Mesendoderm (in vitro differentiated cells): ENCODE measurements around the gene TTLL4.

Source experiments
- DNase-seq: peaks from one replicate; pipeline ENCODE4 v3.0.0; 2013
- H2AK5ac ChIP-seq: 2 replicates; pipeline ENCODE4 v1.6.1; 2013; ENCODE audit warnings: low read length, inconsistent platforms
- H2BK120ac ChIP-seq: 2 replicates; pipeline ENCODE4 v1.6.1; 2013; ENCODE audit warnings: low read depth, mild to moderate bottlenecking, low read length, moderate library complexity, mixed read lengths
- H2BK15ac ChIP-seq: replicated peaks from 2 replicates; pipeline ENCODE4 v1.6.1; 2013; ENCODE audit warnings: low read depth, mild to moderate bottlenecking, moderate library complexity
- H2BK5ac ChIP-seq: 2 replicates; pipeline ENCODE4 v1.6.1; 2013; ENCODE audit warnings: low read length, inconsistent platforms
- H3K18ac ChIP-seq: 2 replicates; pipeline ENCODE4 v1.6.1; 2013; ENCODE audit warnings: mild to moderate bottlenecking, low read length, mixed read lengths
- H3K23ac ChIP-seq: one replicate; pipeline ENCODE4 v1.6.1; 2013; ENCODE audit warnings: low read length
- H3K27ac ChIP-seq: 2 replicates; pipeline ENCODE4 v1.5.1; 2013; ENCODE audit warnings: low read depth, mild to moderate bottlenecking, inconsistent platforms, low read length, moderate library complexity
- H3K27me3 ChIP-seq: 2 replicates; pipeline ENCODE4 v1.6.1; 2013; ENCODE audit warnings: low read length, control low read depth, mild to moderate bottlenecking, inconsistent platforms; ENCODE audit not compliant: insufficient read depth, poor library complexity
- H3K36me3 ChIP-seq: 2 replicates; pipeline ENCODE4 v1.6.1; 2013; ENCODE audit warnings: low read length, inconsistent platforms; ENCODE audit not compliant: control insufficient read depth, insufficient read depth
- H3K4ac ChIP-seq: one replicate; pipeline ENCODE4 v1.6.1; 2013; ENCODE audit warnings: low read depth, mild to moderate bottlenecking, low read length, moderate library complexity
- H3K4me1 ChIP-seq: 2 replicates; pipeline ENCODE4 v1.6.1; 2013; ENCODE audit warnings: low read depth, low read length, inconsistent platforms; ENCODE audit not compliant: control insufficient read depth
- H3K4me2 ChIP-seq: 2 replicates; pipeline ENCODE4 v1.6.1; 2013; ENCODE audit warnings: low read length
- H3K4me3 ChIP-seq: 2 replicates; pipeline ENCODE4 v1.5.1; 2013; ENCODE audit warnings: mild to moderate bottlenecking, low read length
- H3K56ac ChIP-seq: one replicate; pipeline ENCODE4 v1.6.1; 2013; ENCODE audit warnings: low read length
- H3K79me1 ChIP-seq: 2 replicates; pipeline ENCODE4 v1.6.1; 2013; ENCODE audit warnings: low read length, inconsistent platforms
- H3K79me2 ChIP-seq: 2 replicates; pipeline ENCODE4 v1.6.1; 2013; ENCODE audit warnings: mild to moderate bottlenecking, low read length; ENCODE audit not compliant: control insufficient read depth, insufficient read depth
- H3K9ac ChIP-seq: 2 replicates; pipeline ENCODE4 v1.6.1; 2013; ENCODE audit warnings: low read length, inconsistent platforms
- H4K5ac ChIP-seq: one replicate; pipeline ENCODE4 v1.6.1; 2013; ENCODE audit warnings: low read length
- H4K8ac ChIP-seq: one replicate; pipeline ENCODE4 v1.6.1; 2013; ENCODE audit warnings: low read depth, mild to moderate bottlenecking, control low read depth, low read length, moderate library complexity
- WGBS: extraction: QIAGEN DNeasy Blood & Tissue Kit; methylation state at CpG from one replicate; pipeline ENCODE4 v1.1.7; 2013; ENCODE audit warnings: low lambda C conversion rate, missing lambda C conversion rate; ENCODE audit not compliant: insufficient coverage; ENCODE audit errors: extremely low coverage; 5-methylcytosine and 5-hydroxymethylcytosine counted together

The TTLL4 gene

DNA sequence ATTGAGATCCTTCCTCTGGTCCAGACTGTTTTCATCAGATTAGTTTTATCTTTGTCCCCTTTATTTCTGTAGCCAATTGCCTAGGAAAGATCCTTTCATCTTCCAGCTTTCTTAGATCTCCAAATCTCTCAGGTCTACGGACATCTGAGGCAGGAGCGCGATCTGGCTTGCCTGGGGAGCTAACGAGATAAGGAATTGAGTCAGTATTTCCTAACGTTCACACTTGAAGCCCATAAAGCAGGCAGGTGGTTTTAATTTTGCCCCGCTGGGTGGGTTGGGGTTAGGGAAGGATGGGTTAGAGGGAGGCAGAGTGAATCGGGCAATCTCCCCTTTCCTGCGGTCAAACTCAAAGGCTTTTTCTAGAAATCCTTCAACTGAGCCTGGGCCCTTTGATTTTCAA lies 727 bp upstream of the TTLL4 start:
- no peak overlapping the region for H2AK5ac ChIP-seq
- peaks cover 4% of the 10 kb centered on the region for H3K4me1 ChIP-seq
- H3K4ac ChIP-seq, result no peak overlapping the region
- no peak overlapping the region for H3K56ac ChIP-seq
- no CpG with 5 or more reads among the region's 8 CpGs for WGBS
- H4K5ac ChIP-seq, result no peak overlapping the region
- peaks cover 27% of the 10 kb centered on the region for H3K79me2 ChIP-seq
- no peak overlapping the region for H3K23ac ChIP-seq
- H3K4me2 ChIP-seq, result no peak overlapping the region
- H3K4me3 ChIP-seq, result no peak overlapping the region
- H3K27me3 ChIP-seq, result no peaks in the 10 kb centered on the region
- H3K79me1 ChIP-seq, result peaks cover 13% of the 10 kb centered on the region
- no peak overlapping the region for H3K9ac ChIP-seq
- H3K36me3 ChIP-seq, result no peaks in the 10 kb centered on the region
- no peak for DNase-seq
- no peak overlapping the region for H4K8ac ChIP-seq
- H2BK5ac ChIP-seq, result no peak overlapping the region
- no peak overlapping the region for H3K18ac ChIP-seq
- H3K27ac ChIP-seq, result peak overlapping the region; percentile 11
- no peak overlapping the region for H2BK120ac ChIP-seq
- H2BK15ac ChIP-seq, result no peak overlapping the region

DNA sequence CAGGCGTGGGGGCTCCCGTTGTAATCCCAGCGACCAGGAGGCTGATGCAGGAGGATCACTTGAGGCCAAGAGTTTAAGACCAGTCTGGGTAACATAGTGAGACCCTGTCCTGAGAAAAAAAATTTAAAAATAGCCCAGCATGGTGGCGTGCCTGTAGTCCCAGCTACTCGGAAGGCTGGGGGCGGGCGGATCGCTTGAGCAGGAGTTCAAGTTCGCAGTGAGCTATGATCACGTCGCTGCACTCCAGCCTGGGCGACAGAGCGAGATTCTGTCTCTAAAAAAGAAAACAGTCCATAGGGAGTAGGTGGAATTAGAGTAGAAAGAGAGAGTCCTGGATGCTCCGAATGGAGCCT lies 325 bp upstream of the TTLL4 start:
- Histone ChIP-seq H2BK15ac (no peak overlapping the region), H3K36me3 (no peaks in the 10 kb centered on the region), H2BK120ac (no peak overlapping the region), H3K79me1 (peaks cover 16% of the 10 kb centered on the region), H3K4me2 (no peak overlapping the region), H2AK5ac (no peak overlapping the region), H3K23ac (no peak overlapping the region), H3K4me1 (peaks cover 4% of the 10 kb centered on the region), H3K27me3 (no peaks in the 10 kb centered on the region), H2BK5ac (no peak overlapping the region), H3K56ac (peak overlapping the region; percentile 34), H4K8ac (no peak overlapping the region), H3K79me2 (peaks cover 29% of the 10 kb centered on the region), H3K27ac (peak overlapping the region; percentile 11), H3K18ac (no peak overlapping the region), H3K4ac (no peak overlapping the region), H3K4me3 (no peak overlapping the region), H4K5ac (no peak overlapping the region), H3K9ac (no peak overlapping the region)
- no CpG with 5 or more reads among the region's 14 CpGs for WGBS
- no peak for DNase-seq

DNA sequence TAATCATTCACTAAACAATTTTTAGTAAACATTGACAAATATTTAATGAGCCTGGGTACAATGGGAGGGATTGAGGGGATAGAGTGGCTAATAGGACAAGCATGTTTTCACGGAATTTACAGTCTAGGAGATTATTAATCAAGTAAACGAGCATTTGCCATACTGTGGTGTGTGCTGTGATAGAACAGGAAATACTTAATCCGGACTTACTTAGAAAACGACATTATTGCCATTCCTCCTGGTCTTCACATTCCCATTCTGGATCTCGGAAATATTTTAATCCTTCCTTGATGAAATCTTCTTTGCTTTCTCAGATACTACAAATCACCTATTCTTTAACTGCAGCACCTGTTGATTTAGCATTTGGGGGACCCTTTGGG lies 905 bp downstream of the TTLL4 start:
- Histone ChIP-seq H4K5ac (no peak overlapping the region), H2BK15ac (no peak overlapping the region), H3K79me1 (peaks cover 17% of the 10 kb centered on the region), H3K56ac (peak overlapping the region; percentile 100), H2BK120ac (no peak overlapping the region), H3K9ac (peak overlapping the region; percentile 91), H4K8ac (peak overlapping the region; percentile 41), H3K36me3 (no peaks in the 10 kb centered on the region), H3K4me3 (peak overlapping the region; percentile 69), H3K27me3 (no peaks in the 10 kb centered on the region), H3K4ac (no peak overlapping the region), H3K4me1 (peaks cover 4% of the 10 kb centered on the region), H3K18ac (no peak overlapping the region), H3K4me2 (peak overlapping the region; percentile 88), H2AK5ac (no peak overlapping the region), H3K27ac (no peak overlapping the region), H2BK5ac (no peak overlapping the region), H3K79me2 (peaks cover 33% of the 10 kb centered on the region), H3K23ac (peak overlapping the region; percentile 80)
- no CpG with 5 or more reads among the region's 5 CpGs for WGBS
- no peak for DNase-seq

DNA sequence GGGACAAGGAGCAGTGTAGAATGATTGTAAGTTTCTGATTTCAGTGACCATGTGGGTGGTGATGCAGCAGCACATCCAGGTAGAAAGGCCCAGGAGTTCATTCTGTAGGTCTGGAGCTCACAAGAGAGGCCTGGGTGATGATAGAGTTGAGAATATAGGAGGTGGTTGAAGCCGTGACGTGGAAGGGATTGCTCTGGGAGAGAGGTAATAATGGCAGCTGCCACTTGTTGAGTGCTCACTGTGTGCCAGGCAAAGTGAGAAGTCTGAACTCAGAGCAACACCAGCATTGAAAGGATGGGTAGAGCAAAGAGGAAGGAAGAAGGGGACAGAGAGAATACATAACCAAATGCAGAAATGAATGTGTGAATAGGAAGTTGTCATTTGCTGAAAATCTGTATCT lies 3.3 kb downstream of the TTLL4 start:
- no peak overlapping the region for H3K56ac ChIP-seq
- no peaks in the 10 kb centered on the region for H3K27me3 ChIP-seq
- H3K27ac ChIP-seq, result no peak overlapping the region
- H3K4me2 ChIP-seq, result no peak overlapping the region
- no CpG with 5 or more reads among the region's 2 CpGs for WGBS
- no peak overlapping the region for H3K18ac ChIP-seq
- H3K79me2 ChIP-seq, result peaks cover 40% of the 10 kb centered on the region
- no peak overlapping the region for H3K4me3 ChIP-seq
- H4K5ac ChIP-seq, result no peak overlapping the region
- no peak overlapping the region for H2BK120ac ChIP-seq
- H3K4me1 ChIP-seq, result peaks cover 4% of the 10 kb centered on the region
- H3K36me3 ChIP-seq, result no peaks in the 10 kb centered on the region
- no peak overlapping the region for H4K8ac ChIP-seq
- no peak overlapping the region for H3K4ac ChIP-seq
- no peak overlapping the region for H3K9ac ChIP-seq
- no peak for DNase-seq
- no peak overlapping the region for H2AK5ac ChIP-seq
- H3K23ac ChIP-seq, result no peak overlapping the region
- no peak overlapping the region for H2BK15ac ChIP-seq
- H2BK5ac ChIP-seq, result no peak overlapping the region
- H3K79me1 ChIP-seq, result peaks cover 21% of the 10 kb centered on the region

GRCh38 chr2:218716070-218716469 lies 5.4 kb downstream of the TTLL4 start:
- Histone ChIP-seq H3K4me2 (no peak overlapping the region), H3K18ac (no peak overlapping the region), H3K36me3 (no peaks in the 10 kb centered on the region), H3K56ac (no peak overlapping the region), H3K4me1 (peaks cover 7% of the 10 kb centered on the region), H2AK5ac (no peak overlapping the region), H3K79me1 (peaks cover 23% of the 10 kb centered on the region), H2BK120ac (no peak overlapping the region), H3K9ac (no peak overlapping the region), H3K27me3 (no peaks in the 10 kb centered on the region), H3K4ac (no peak overlapping the region), H3K23ac (no peak overlapping the region), H2BK15ac (no peak overlapping the region), H4K5ac (no peak overlapping the region), H3K27ac (no peak overlapping the region), H2BK5ac (no peak overlapping the region), H3K79me2 (peaks cover 47% of the 10 kb centered on the region), H3K4me3 (no peak overlapping the region), H4K8ac (no peak overlapping the region)
- no CpG with 5 or more reads among the region's 4 CpGs for WGBS
- no peak for DNase-seq

- H2BK120ac ChIP-seq, result no peak overlapping the region
- peaks cover 8% of the 10 kb centered on the region for H3K4me1 ChIP-seq
- H3K79me2 ChIP-seq, result peaks cover 46% of the 10 kb centered on the region
- H3K18ac ChIP-seq, result no peak overlapping the region
- H3K36me3 ChIP-seq, result no peaks in the 10 kb centered on the region
- no CpG with 5 or more reads among the region's 3 CpGs for WGBS
- H3K23ac ChIP-seq, result no peak overlapping the region
- H2BK5ac ChIP-seq, result no peak overlapping the region
- no peak overlapping the region for H3K4me2 ChIP-seq
- H3K27me3 ChIP-seq, result no peaks in the 10 kb centered on the region
- H3K4me3 ChIP-seq, result no peak overlapping the region
- H3K56ac ChIP-seq, result no peak overlapping the region
- no peak for DNase-seq
- no peak overlapping the region for H4K8ac ChIP-seq
- peaks cover 23% of the 10 kb centered on the region for H3K79me1 ChIP-seq
- H3K27ac ChIP-seq, result no peak overlapping the region
- no peak overlapping the region for H2BK15ac ChIP-seq
- H3K9ac ChIP-seq, result no peak overlapping the region
- H2AK5ac ChIP-seq, result no peak overlapping the region
- H4K5ac ChIP-seq, result no peak overlapping the region
- H3K4ac ChIP-seq, result no peak overlapping the region
Measured at GRCh38 chr2:218717262-218717661, 6.6 kb downstream of the TTLL4 start.
